ENCODE results near the gene INS. TPM values are rescaled to one million over a fixed set of nuclear protein-coding genes. Genes with fewer than 3 reads are reported as not detected.
A peak's percentile ranks its signal among the peaks of the same experiment; 100 is the strongest.

INS gene
- total RNA-seq, 4 donors from 2014 or later = not detected

- Histone ChIP-seq H3K27me3 (peaks cover 30% of the 10 kb centered on the region), H3K4me1 (peaks cover 6 to 25% of the 10 kb centered on the region in 2 donors), H3K9me3 (no peaks in the 10 kb centered on the region), H3K36me3 (no peaks in the 10 kb centered on the region), H3K4me3 (replicated peaks in 1 of 3) (peak overlapping the region in 1 of 3 donors; percentile 14), H3K27ac (no peak overlapping the region)
- TF ChIP-seq POLR2A (IDR thresholded peaks at IDR 0.05) = no peak
- no peak for TF ChIP-seq CTCF (IDR thresholded peaks at IDR 0.05)
- 0 to 2% methylated on average over 3 to 22 of the region's 44 CpGs for WGBS, 2 donors
- DNase-seq = peak in 1 of 2 donors; percentile 34
- intact Hi-C loops (cut with DNase I) = no loop called here
Observed at GRCh38 chr11:2138068-2138430, 23.0 kb downstream of the INS start.

- H3K9me3 ChIP-seq = no peaks in the 10 kb centered on the region
- no peak for TF ChIP-seq POLR2A (IDR thresholded peaks at IDR 0.05)
- TF ChIP-seq CTCF (IDR thresholded peaks at IDR 0.05) = no peak
- no peak overlapping the region for H3K27ac ChIP-seq
- peaks cover 6 to 25% of the 10 kb centered on the region in 2 donors for H3K4me1 ChIP-seq
- intact Hi-C loops (cut with DNase I) = no loop called here
- peak; percentile 38 to 48 for DNase-seq
- 1 to 2% methylated on average over 13 to 20 of the region's 50 CpGs for WGBS, 2 donors
- no peaks in the 10 kb centered on the region for H3K36me3 ChIP-seq
- peak overlapping the region in 1 of 3 donors; percentile 3 for H3K4me3 ChIP-seq (replicated peaks in 1 of 3)
- peaks cover 26% of the 10 kb centered on the region for H3K27me3 ChIP-seq
Observed at GRCh38 chr11:2137202-2138067, 23.6 kb downstream of the INS start.

GRCh38 chr11:2136952-2137201 is 24.1 kb downstream of the INS start:
- no peak overlapping the region for H3K4me3 ChIP-seq (replicated peaks in 1 of 3)
- no peaks in the 10 kb centered on the region for H3K36me3 ChIP-seq
- WGBS, 2 donors = 36 to 43% methylated on average over 8 of the region's 8 CpGs
- intact Hi-C loops (cut with DNase I) = no loop called here
- DNase-seq = no peak
- peaks cover 6 to 25% of the 10 kb centered on the region in 2 donors for H3K4me1 ChIP-seq
- H3K9me3 ChIP-seq = no peaks in the 10 kb centered on the region
- H3K27me3 ChIP-seq = peaks cover 25% of the 10 kb centered on the region
- TF ChIP-seq POLR2A (IDR thresholded peaks at IDR 0.05) (no peak), CTCF (IDR thresholded peaks at IDR 0.05) (no peak)
- no peak overlapping the region for H3K27ac ChIP-seq

GRCh38 chr11:2136209-2136951 is 24.6 kb downstream of the INS start:
- WGBS, 2 donors = 58 to 59% methylated on average over 11 to 16 of the region's 24 CpGs
- Histone ChIP-seq H3K36me3 (no peaks in the 10 kb centered on the region), H3K9me3 (no peaks in the 10 kb centered on the region), H3K4me1 (peaks cover 6 to 25% of the 10 kb centered on the region in 2 donors), H3K27ac (no peak overlapping the region), H3K27me3 (peaks cover 25% of the 10 kb centered on the region), H3K4me3 (replicated peaks in 1 of 3) (no peak overlapping the region)
- intact Hi-C loops (cut with DNase I) = no loop called here
- DNase-seq = no peak
- no peak for TF ChIP-seq CTCF (IDR thresholded peaks at IDR 0.05)
- no peak for TF ChIP-seq POLR2A (IDR thresholded peaks at IDR 0.05)

- H3K4me3 ChIP-seq (replicated peaks in 1 of 3) = no peak overlapping the region
- intact Hi-C loops (cut with DNase I) = no loop called here
- no peaks in the 10 kb centered on the region for H3K36me3 ChIP-seq
- no peak for TF ChIP-seq POLR2A (IDR thresholded peaks at IDR 0.05)
- no peak for TF ChIP-seq CTCF (IDR thresholded peaks at IDR 0.05)
- DNase-seq = no peak
- peaks cover 6 to 24% of the 10 kb centered on the region in 2 donors for H3K4me1 ChIP-seq
- peaks cover 21% of the 10 kb centered on the region for H3K27me3 ChIP-seq
- no peaks in the 10 kb centered on the region for H3K9me3 ChIP-seq
- no peak overlapping the region for H3K27ac ChIP-seq
- 80 to 91% methylated on average over 13 to 14 of the region's 14 CpGs for WGBS, 2 donors
Observed at GRCh38 chr11:2135648-2136201, 25.3 kb downstream of the INS start.

Data from thyroid gland (tissue), 4 donors.